SH-SY5Y (cell line): ENCODE results near the gene ZDHHC20.

ENCODE experiments used
- GATA2 ChIP-seq: IDR thresholded peaks from 2 replicates; pipeline ENCODE4 v1.6.1; 2011; ENCODE audit warnings: mild to moderate bottlenecking, low read depth, low read length
- GATA3 ChIP-seq: IDR thresholded peaks from 2 replicates; pipeline ENCODE4 v1.6.1; 2011; ENCODE audit warnings: low read depth, mild to moderate bottlenecking, low read length, moderate library complexity

ZDHHC20 gene

GRCh38 chr13:21328836-21329477 lies 130.1 kb downstream of the ZDHHC20 start:
- TF ChIP-seq GATA3, result no peak
- TF ChIP-seq GATA2, result no peak

- TF ChIP-seq GATA3, result no peak
These were observed 130.9 kb downstream of the ZDHHC20 start for GRCh38 chr13:21328201-21328600.

- TF ChIP-seq GATA3 (no peak), GATA2 (no peak)
These were observed 132.7 kb downstream of the ZDHHC20 start for GRCh38 chr13:21326155-21327031.

GRCh38 chr13:21324803-21325202 lies 134.3 kb downstream of the ZDHHC20 start:
- no peak for TF ChIP-seq GATA3

- no peak for TF ChIP-seq GATA3
- no peak for TF ChIP-seq GATA2
These were observed 136.1 kb downstream of the ZDHHC20 start for GRCh38 chr13:21322988-21323387.
